ENCODE results near the gene AHCYL2. TPM values are rescaled to one million over a fixed set of nuclear protein-coding genes. Genes with fewer than 3 reads are reported as not detected.

The AHCYL2 gene
- total RNA-seq, 1 donor from 2014 or later: 26.0 TPM

DNA sequence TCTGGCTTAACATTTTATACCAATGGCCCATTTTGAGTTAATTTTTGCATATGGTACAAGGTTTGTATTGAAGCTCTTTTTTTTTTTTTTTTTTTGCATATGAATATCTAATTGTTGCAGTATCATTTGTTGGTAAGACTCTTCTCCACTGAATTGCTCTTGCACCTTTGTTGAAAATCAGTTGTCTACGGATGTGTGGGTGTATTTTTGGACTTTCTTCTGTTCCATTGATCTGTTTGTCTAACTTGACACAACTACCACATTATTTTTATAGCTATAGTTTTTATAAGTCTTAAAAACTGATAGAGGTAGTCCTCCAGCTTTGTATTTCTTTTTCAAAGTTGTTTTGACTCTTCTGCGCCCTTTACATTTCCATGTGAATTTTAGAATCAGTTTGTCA is 53.9 kb downstream of the AHCYL2 start:
- H3K9me3 Mint-ChIP-seq (ENCODE audit: low read depth): peaks cover 5% of the 10 kb centered on the region
- DNase-seq (ENCODE audit: low spot score, unreplicated experiment): no peak
- H3K27me3 Mint-ChIP-seq: no peaks in the 10 kb centered on the region
- H3K4me1 Mint-ChIP-seq (ENCODE audit: low read depth): no peaks in the 10 kb centered on the region
- peaks cover 10% of the 10 kb centered on the region for H3K36me3 Mint-ChIP-seq (ENCODE audit: insufficient read depth)
- no peak overlapping the region for H3K4me3 Mint-ChIP-seq (ENCODE audit: low read depth)
- H3K27ac Mint-ChIP-seq: no peak overlapping the region
- TF ChIP-seq, protein P1, sequence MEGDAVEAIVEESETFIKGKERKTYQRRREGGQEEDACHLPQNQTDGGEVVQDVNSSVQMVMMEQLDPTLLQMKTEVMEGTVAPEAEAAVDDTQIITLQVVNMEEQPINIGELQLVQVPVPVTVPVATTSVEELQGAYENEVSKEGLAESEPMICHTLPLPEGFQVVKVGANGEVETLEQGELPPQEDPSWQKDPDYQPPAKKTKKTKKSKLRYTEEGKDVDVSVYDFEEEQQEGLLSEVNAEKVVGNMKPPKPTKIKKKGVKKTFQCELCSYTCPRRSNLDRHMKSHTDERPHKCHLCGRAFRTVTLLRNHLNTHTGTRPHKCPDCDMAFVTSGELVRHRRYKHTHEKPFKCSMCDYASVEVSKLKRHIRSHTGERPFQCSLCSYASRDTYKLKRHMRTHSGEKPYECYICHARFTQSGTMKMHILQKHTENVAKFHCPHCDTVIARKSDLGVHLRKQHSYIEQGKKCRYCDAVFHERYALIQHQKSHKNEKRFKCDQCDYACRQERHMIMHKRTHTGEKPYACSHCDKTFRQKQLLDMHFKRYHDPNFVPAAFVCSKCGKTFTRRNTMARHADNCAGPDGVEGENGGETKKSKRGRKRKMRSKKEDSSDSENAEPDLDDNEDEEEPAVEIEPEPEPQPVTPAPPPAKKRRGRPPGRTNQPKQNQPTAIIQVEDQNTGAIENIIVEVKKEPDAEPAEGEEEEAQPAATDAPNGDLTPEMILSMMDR (IDR thresholded peaks at IDR 0.05; ENCODE audit: unreplicated experiment): no peak

DNA sequence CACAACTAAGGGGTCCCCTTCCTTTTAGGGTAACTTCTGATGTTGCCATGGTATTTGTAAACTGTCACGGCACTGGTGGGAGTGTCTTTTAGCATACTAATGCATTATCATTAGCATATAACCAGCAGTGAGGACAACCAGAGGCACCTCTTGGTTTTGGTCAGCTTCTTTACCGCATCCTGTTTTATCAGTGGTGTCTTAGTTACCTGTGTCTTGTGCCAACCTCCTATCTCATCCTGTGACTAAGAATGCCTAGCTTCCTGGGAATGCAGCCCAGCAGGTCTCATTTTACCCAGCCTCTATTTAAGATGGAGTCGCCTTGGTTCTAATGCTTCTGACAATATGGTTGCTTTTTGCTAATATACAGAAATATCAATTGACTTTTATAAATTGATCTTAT is 54.9 kb downstream of the AHCYL2 start:
- H3K4me1 Mint-ChIP-seq (ENCODE audit: low read depth): peaks cover 2% of the 10 kb centered on the region
- TF ChIP-seq, protein P1 (IDR thresholded peaks at IDR 0.05; ENCODE audit: unreplicated experiment): no peak
- H3K27ac Mint-ChIP-seq: no peak overlapping the region

DNA sequence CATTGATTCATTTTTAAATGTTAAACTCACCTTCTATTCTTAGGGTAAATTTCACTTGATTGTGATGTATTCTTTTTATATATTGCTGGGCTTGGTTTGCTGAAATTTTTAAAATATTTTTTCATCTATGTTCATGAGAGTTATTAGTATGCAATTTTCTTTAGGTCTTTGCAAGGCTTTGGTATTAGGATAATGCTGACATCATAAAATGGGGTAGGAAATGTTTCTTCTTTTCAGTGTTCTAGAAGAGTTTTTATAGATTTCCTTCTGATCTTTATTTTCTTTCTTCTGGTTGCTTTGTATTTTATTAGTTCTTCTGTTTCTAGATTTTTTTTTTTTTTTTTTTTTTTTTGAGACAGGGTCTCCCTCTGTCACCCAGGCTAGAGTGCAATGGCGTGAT is 56.3 kb downstream of the AHCYL2 start:
- TF ChIP-seq, protein P1 (IDR thresholded peaks at IDR 0.05; ENCODE audit: unreplicated experiment): no peak
- peaks cover 2% of the 10 kb centered on the region for H3K4me1 Mint-ChIP-seq (ENCODE audit: low read depth)
- no peaks in the 10 kb centered on the region for H3K9me3 Mint-ChIP-seq (ENCODE audit: low read depth)
- no peaks in the 10 kb centered on the region for H3K36me3 Mint-ChIP-seq (ENCODE audit: insufficient read depth)
- H3K27me3 Mint-ChIP-seq: no peaks in the 10 kb centered on the region
- DNase-seq (ENCODE audit: low spot score, unreplicated experiment): no peak
- no peak overlapping the region for H3K4me3 Mint-ChIP-seq (ENCODE audit: low read depth)
- no peak overlapping the region for H3K27ac Mint-ChIP-seq

More for the DNA sequence above, 54.9 kb downstream of the AHCYL2 start:
- no peaks in the 10 kb centered on the region for H3K36me3 Mint-ChIP-seq (ENCODE audit: insufficient read depth)
- DNase-seq (ENCODE audit: low spot score, unreplicated experiment): no peak
- H3K27me3 Mint-ChIP-seq: no peaks in the 10 kb centered on the region
- no peaks in the 10 kb centered on the region for H3K9me3 Mint-ChIP-seq (ENCODE audit: low read depth)
- H3K4me3 Mint-ChIP-seq (ENCODE audit: low read depth): no peak overlapping the region

DNA sequence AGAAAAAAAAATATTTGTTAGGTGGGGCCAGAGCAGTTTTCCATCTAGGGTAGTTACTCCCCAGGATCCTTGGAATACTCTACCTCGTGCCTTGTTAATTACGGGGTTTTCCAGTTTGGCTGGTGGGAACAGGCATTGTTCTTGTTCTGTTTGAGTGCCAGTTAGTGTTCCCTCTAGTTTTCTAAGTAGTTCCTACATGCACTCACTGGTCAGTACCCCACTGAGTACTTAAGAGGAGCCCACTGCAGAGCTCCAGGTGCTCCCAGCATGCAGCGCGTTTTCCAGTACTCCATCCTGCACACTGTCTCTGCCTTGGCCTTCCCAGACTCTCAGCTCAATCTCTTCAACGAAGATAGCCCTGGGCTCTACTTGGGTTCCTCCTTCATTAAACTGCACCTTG is 58.0 kb downstream of the AHCYL2 start:
- Mint-ChIP-seq H3K4me1 (ENCODE audit: low read depth) (peaks cover 2% of the 10 kb centered on the region), H3K4me3 (ENCODE audit: low read depth) (no peak overlapping the region), H3K27me3 (no peaks in the 10 kb centered on the region), H3K9me3 (ENCODE audit: low read depth) (no peaks in the 10 kb centered on the region), H3K27ac (no peak overlapping the region), H3K36me3 (ENCODE audit: insufficient read depth) (no peaks in the 10 kb centered on the region)
- DNase-seq (ENCODE audit: low spot score, unreplicated experiment): no peak
- TF ChIP-seq, protein P1 (IDR thresholded peaks at IDR 0.05; ENCODE audit: unreplicated experiment): no peak

DNA sequence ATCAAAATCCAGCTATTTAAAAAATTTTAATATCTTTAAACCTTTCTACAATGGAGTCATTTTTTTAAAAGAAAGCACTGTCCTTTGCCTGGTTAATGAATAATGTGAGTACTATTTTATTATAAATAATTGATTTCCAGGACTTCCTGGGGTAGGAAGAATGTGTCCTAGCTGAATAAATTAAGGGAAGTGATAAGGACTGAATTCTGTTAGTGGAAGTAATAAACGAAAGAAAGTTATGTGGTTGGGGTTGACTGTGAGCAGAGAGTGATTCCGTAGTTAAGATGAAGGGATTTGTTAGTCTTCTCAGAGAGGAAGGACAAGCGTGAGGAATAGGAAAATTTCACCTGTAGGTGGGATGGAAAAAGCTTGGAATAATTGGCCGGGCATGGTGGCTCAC is 59.1 kb downstream of the AHCYL2 start:
- TF ChIP-seq, protein P1 (IDR thresholded peaks at IDR 0.05; ENCODE audit: unreplicated experiment): no peak
- DNase-seq (ENCODE audit: low spot score, unreplicated experiment): no peak
- H3K36me3 Mint-ChIP-seq (ENCODE audit: insufficient read depth): no peaks in the 10 kb centered on the region
- H3K4me1 Mint-ChIP-seq (ENCODE audit: low read depth): peaks cover 2% of the 10 kb centered on the region
- no peak overlapping the region for H3K4me3 Mint-ChIP-seq (ENCODE audit: low read depth)
- H3K9me3 Mint-ChIP-seq (ENCODE audit: low read depth): no peaks in the 10 kb centered on the region
- no peak overlapping the region for H3K27ac Mint-ChIP-seq
- no peaks in the 10 kb centered on the region for H3K27me3 Mint-ChIP-seq
